Mucosa of rectum (tissue), 2 donors: ENCODE data around the gene HECW1.

ENCODE experiments used
- H3K27ac ChIP-seq, 2 donors: one replicate each; pipeline ENCODE4 v1.7.0; 2013; ENCODE audit warnings: inconsistent platforms in 2 of 2, low read depth in 2 of 2, low read length in 2 of 2
- H3K27me3 ChIP-seq, 2 donors: one replicate each; pipeline ENCODE4 v1.7.0; 2013; ENCODE audit warnings: low read length in 2 of 2; ENCODE audit not compliant: control insufficient read depth in 2 of 2, insufficient read depth in 2 of 2
- H3K36me3 ChIP-seq, 2 donors: one replicate each; pipeline ENCODE4 v1.7.0; 2013; ENCODE audit warnings: low read length in 2 of 2; ENCODE audit not compliant: control insufficient read depth in 2 of 2, insufficient read depth in 2 of 2
- H3K4me1 ChIP-seq, 2 donors: one replicate each; pipeline ENCODE4 v1.7.0; 2013; ENCODE audit warnings: low read length in 2 of 2, mild to moderate bottlenecking in 1 of 2; ENCODE audit not compliant: control insufficient read depth in 2 of 2, insufficient read depth in 2 of 2
- H3K4me3 ChIP-seq, 2 donors: one replicate each; pipeline ENCODE4 v1.7.0; 2013; ENCODE audit warnings: low read length in 2 of 2
- H3K9ac ChIP-seq, 2 donors: one replicate each; pipeline ENCODE4 v1.7.0; 2013; ENCODE audit warnings: low read length in 2 of 2, low read depth in 1 of 2, mild to moderate bottlenecking in 1 of 2
- H3K9me3 ChIP-seq, 2 donors: one replicate each; pipeline ENCODE4 v1.7.0; 2013; ENCODE audit warnings: low read length in 2 of 2; ENCODE audit not compliant: control insufficient read depth in 2 of 2
- donor health status: healthy.
- donor health status: Normal muscosa, but diverticular disease.

Gene HECW1

GRCh38 chr7:43535031-43535451 is 422.6 kb downstream of the HECW1 start:
- Histone ChIP-seq H3K4me1 (no peaks in the 10 kb centered on the region), H3K36me3 (no peaks in the 10 kb centered on the region), H3K4me3 (no peak overlapping the region), H3K27ac (no peak overlapping the region), H3K9ac (no peak overlapping the region), H3K9me3 (no peaks in the 10 kb centered on the region), H3K27me3 (no peaks in the 10 kb centered on the region)

GRCh38 chr7:43535810-43536585 is 423.6 kb downstream of the HECW1 start:
- Histone ChIP-seq H3K36me3 (no peaks in the 10 kb centered on the region), H3K4me3 (no peak overlapping the region), H3K27ac (no peak overlapping the region), H3K27me3 (no peaks in the 10 kb centered on the region), H3K4me1 (no peaks in the 10 kb centered on the region), H3K9ac (no peak overlapping the region), H3K9me3 (no peaks in the 10 kb centered on the region)

GRCh38 chr7:43536773-43537172 is 424.3 kb downstream of the HECW1 start:
- no peak overlapping the region for H3K27ac ChIP-seq
- no peaks in the 10 kb centered on the region for H3K36me3 ChIP-seq
- H3K4me1 ChIP-seq: no peaks in the 10 kb centered on the region
- no peaks in the 10 kb centered on the region for H3K9me3 ChIP-seq
- no peaks in the 10 kb centered on the region for H3K27me3 ChIP-seq
- no peak overlapping the region for H3K9ac ChIP-seq
- no peak overlapping the region for H3K4me3 ChIP-seq

- no peak overlapping the region for H3K27ac ChIP-seq
- H3K4me3 ChIP-seq: no peak overlapping the region
- H3K4me1 ChIP-seq: no peaks in the 10 kb centered on the region
- no peaks in the 10 kb centered on the region for H3K27me3 ChIP-seq
- no peak overlapping the region for H3K9ac ChIP-seq
- no peaks in the 10 kb centered on the region for H3K36me3 ChIP-seq
- no peaks in the 10 kb centered on the region for H3K9me3 ChIP-seq
Observed at GRCh38 chr7:43537765-43538403, 425.4 kb downstream of the HECW1 start.

GRCh38 chr7:43538404-43538771 is 425.9 kb downstream of the HECW1 start:
- Histone ChIP-seq H3K9me3 (no peaks in the 10 kb centered on the region), H3K4me3 (no peak overlapping the region), H3K36me3 (no peaks in the 10 kb centered on the region), H3K27ac (no peak overlapping the region), H3K4me1 (no peaks in the 10 kb centered on the region), H3K27me3 (no peaks in the 10 kb centered on the region), H3K9ac (no peak overlapping the region)

- H3K4me3 ChIP-seq: no peak overlapping the region
- H3K27ac ChIP-seq: no peak overlapping the region
- H3K9me3 ChIP-seq: no peaks in the 10 kb centered on the region
- no peaks in the 10 kb centered on the region for H3K36me3 ChIP-seq
- no peaks in the 10 kb centered on the region for H3K4me1 ChIP-seq
- no peaks in the 10 kb centered on the region for H3K27me3 ChIP-seq
- H3K9ac ChIP-seq: no peak overlapping the region
Observed at GRCh38 chr7:43540471-43540870, 428.0 kb downstream of the HECW1 start.

- H3K4me1 ChIP-seq: no peaks in the 10 kb centered on the region
- no peaks in the 10 kb centered on the region for H3K36me3 ChIP-seq
- H3K9ac ChIP-seq: no peak overlapping the region
- no peaks in the 10 kb centered on the region for H3K27me3 ChIP-seq
- H3K4me3 ChIP-seq: no peak overlapping the region
- no peaks in the 10 kb centered on the region for H3K9me3 ChIP-seq
- no peak overlapping the region for H3K27ac ChIP-seq
Observed at GRCh38 chr7:43542716-43543115, 430.3 kb downstream of the HECW1 start.

GRCh38 chr7:43546231-43546630 is 433.8 kb downstream of the HECW1 start:
- Histone ChIP-seq H3K4me1 (no peaks in the 10 kb centered on the region), H3K36me3 (no peaks in the 10 kb centered on the region), H3K9ac (no peak overlapping the region), H3K4me3 (no peak overlapping the region), H3K9me3 (no peaks in the 10 kb centered on the region), H3K27me3 (no peaks in the 10 kb centered on the region), H3K27ac (no peak overlapping the region)

GRCh38 chr7:43550427-43550826 is 438.0 kb downstream of the HECW1 start:
- Histone ChIP-seq H3K27me3 (no peaks in the 10 kb centered on the region), H3K9me3 (no peaks in the 10 kb centered on the region), H3K9ac (no peak overlapping the region), H3K27ac (no peak overlapping the region), H3K4me3 (no peak overlapping the region), H3K4me1 (no peaks in the 10 kb centered on the region), H3K36me3 (no peaks in the 10 kb centered on the region)

- Histone ChIP-seq H3K36me3 (no peaks in the 10 kb centered on the region), H3K4me1 (no peaks in the 10 kb centered on the region), H3K9ac (no peak overlapping the region), H3K27ac (no peak overlapping the region), H3K9me3 (no peaks in the 10 kb centered on the region), H3K4me3 (no peak overlapping the region), H3K27me3 (no peaks in the 10 kb centered on the region)
Observed at GRCh38 chr7:43552122-43552521, 439.7 kb downstream of the HECW1 start.
